KOPT-K1 (cell line): ENCODE results near the gene PSAP.
A peak's percentile ranks its signal among the peaks of the same experiment; 100 is the strongest.

ENCODE experiments used
- H3K27ac ChIP-seq: fragments of 200-600 bp; sonication (generic); 2 replicates; pipeline ENCODE4 v1.5.1; 2016; ENCODE audit warnings: antibody characterized with exemption, mild to moderate bottlenecking, low read depth, low read length; ENCODE audit not compliant: poor library complexity, severe bottlenecking
- H3K36me3 ChIP-seq: fragments of 200-600 bp; sonication (generic); 2 replicates; pipeline ENCODE4 v1.5.1; 2017; ENCODE audit warnings: antibody characterized with exemption, mild to moderate bottlenecking, low read length, moderate library complexity; ENCODE audit not compliant: insufficient read depth
- H3K9me3 ChIP-seq: fragments of 200-600 bp; sonication (generic); 2 replicates; pipeline ENCODE4 v1.5.1; 2017; ENCODE audit warnings: antibody characterized with exemption, low read length, mild to moderate bottlenecking; ENCODE audit not compliant: insufficient read depth, poor library complexity, severe bottlenecking

PSAP gene

DNA sequence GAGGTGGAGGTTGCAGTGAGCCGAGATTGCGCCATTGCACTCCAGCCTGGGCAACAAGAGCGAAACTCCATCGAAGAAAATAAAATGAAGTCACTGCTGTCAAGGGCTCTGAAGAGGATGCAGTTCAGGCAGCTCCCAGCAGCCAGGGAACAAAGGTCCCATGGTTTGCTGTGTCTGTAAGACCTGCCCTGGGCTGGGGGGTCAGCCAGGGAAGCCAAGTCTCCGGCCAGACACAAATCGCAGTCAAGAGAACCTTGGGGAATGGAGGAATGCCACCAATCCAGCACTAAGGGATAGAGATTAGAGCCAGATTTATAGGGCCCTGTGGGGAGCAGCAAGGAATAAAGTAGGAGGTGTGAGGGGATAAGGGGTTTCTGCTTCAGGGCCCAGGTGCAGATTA, 48.8 kb downstream of the PSAP start:
- Histone ChIP-seq H3K27ac (no peak overlapping the region), H3K9me3 (no peaks in the 10 kb centered on the region), H3K36me3 (no peaks in the 10 kb centered on the region)

GRCh38 chr10:71801361-71801760, 49.7 kb downstream of the PSAP start:
- no peaks in the 10 kb centered on the region for H3K36me3 ChIP-seq
- H3K27ac ChIP-seq = no peak overlapping the region
- no peaks in the 10 kb centered on the region for H3K9me3 ChIP-seq

- Histone ChIP-seq H3K9me3 (no peaks in the 10 kb centered on the region), H3K36me3 (no peaks in the 10 kb centered on the region), H3K27ac (peak overlapping the region; percentile 70)
These were observed 51.2 kb downstream of the PSAP start for GRCh38 chr10:71799608-71800453.

GRCh38 chr10:71799112-71799511, 51.9 kb downstream of the PSAP start:
- Histone ChIP-seq H3K36me3 (no peaks in the 10 kb centered on the region), H3K27ac (peak overlapping the region; percentile 70)

GRCh38 chr10:71798308-71798624, 52.8 kb downstream of the PSAP start:
- Histone ChIP-seq H3K9me3 (no peaks in the 10 kb centered on the region), H3K27ac (peak overlapping the region; percentile 70), H3K36me3 (no peaks in the 10 kb centered on the region)

More at GRCh38 chr10:71799112-71799511, 51.9 kb downstream of the PSAP start:
- no peaks in the 10 kb centered on the region for H3K9me3 ChIP-seq

- Histone ChIP-seq H3K9me3 (no peaks in the 10 kb centered on the region), H3K36me3 (no peaks in the 10 kb centered on the region), H3K27ac (peak overlapping the region; percentile 70)
These were observed 53.3 kb downstream of the PSAP start for GRCh38 chr10:71797533-71798307.

DNA sequence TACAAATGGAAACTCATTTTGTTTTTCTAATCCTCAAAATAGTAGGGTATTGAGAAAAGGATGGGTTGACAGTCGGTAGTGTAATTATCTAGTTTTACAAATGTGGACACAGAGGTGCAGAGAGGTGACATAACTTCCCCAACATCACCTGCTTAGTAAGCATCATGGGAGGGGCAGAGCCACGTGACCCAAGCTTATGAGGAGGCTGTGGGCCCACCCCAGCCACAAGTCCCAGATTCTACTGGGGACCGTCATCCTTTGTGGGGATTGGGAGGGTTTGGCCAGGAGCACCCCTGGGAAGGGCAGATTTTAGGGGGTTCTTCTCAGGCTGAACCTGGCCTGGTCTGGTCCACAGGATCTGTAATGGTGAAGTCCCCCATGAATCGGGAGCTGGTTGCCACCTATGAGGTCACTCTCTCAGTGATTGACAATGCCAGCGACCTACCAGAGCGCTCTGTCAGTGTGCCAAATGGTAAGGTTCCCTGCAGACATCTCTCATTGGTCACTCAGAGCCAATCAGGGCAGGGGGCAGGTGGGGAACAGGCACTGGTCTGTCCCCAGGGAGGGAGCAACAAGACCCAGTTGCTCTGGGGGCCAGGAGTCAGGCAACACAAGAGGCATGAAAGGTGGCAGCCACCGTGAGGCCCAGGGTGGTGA, 54.2 kb downstream of the PSAP start:
- peak overlapping the region; percentile 70 for H3K27ac ChIP-seq
- no peaks in the 10 kb centered on the region for H3K9me3 ChIP-seq
- no peaks in the 10 kb centered on the region for H3K36me3 ChIP-seq

GRCh38 chr10:71795248-71795647, 55.8 kb downstream of the PSAP start:
- no peak overlapping the region for H3K27ac ChIP-seq
- H3K9me3 ChIP-seq = no peaks in the 10 kb centered on the region
- no peaks in the 10 kb centered on the region for H3K36me3 ChIP-seq

GRCh38 chr10:71790749-71791440, 60.2 kb downstream of the PSAP start:
- Histone ChIP-seq H3K9me3 (no peaks in the 10 kb centered on the region), H3K36me3 (no peaks in the 10 kb centered on the region), H3K27ac (peak overlapping the region; percentile 50)

- Histone ChIP-seq H3K36me3 (no peaks in the 10 kb centered on the region), H3K9me3 (no peaks in the 10 kb centered on the region), H3K27ac (peak overlapping the region; percentile 50)
These were observed 61.2 kb downstream of the PSAP start for GRCh38 chr10:71789871-71790270.

DNA sequence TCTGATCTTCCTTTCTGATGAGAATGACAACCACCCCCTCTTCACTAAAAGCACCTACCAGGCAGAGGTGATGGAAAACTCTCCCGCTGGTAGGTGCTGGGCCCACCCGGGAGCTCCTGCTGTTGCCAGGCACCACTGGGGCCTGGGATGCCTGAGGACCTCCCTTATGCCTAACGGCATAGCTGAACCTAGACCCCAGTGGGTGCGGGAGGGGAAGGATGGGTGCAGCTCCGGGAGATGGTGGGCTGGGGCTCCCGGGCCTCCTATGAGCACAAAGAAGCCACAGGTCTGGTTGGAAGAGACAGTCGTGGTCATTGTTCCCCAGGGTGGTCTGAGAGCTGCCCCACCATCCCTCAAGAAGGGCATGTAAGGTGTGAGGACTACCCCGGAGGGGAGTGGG, 62.1 kb downstream of the PSAP start:
- H3K27ac ChIP-seq = no peak overlapping the region
- H3K9me3 ChIP-seq = no peaks in the 10 kb centered on the region
- H3K36me3 ChIP-seq = no peaks in the 10 kb centered on the region

DNA sequence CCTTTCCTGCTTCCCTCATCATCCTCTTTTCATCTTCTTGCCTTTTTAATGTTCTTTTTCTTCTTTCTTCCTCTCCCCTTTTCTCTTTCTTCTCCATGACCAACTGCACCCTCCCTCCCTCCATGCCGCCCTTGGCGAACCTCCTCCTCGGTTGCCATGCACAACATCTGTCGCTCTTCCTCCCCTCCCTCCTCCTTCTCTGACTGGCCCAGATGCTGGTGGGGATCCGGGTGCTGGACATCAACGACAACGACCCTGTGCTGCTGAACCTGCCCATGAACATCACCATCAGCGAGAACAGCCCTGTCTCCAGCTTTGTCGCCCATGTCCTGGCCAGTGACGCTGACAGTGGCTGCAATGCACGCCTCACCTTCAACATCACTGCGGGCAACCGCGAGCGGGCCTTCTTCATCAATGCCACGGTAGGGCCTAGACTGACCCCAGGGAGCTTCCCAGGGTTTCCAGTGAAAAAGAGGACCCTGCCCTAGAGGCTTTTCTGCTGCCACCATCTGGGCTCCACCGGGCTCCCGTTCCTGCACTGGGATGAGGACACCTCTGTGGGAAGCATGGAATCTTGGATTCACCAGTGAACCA, 66.3 kb downstream of the PSAP start:
- Histone ChIP-seq H3K9me3 (no peaks in the 10 kb centered on the region), H3K36me3 (no peaks in the 10 kb centered on the region), H3K27ac (no peak overlapping the region)

- Histone ChIP-seq H3K27ac (no peak overlapping the region), H3K36me3 (no peaks in the 10 kb centered on the region), H3K9me3 (no peaks in the 10 kb centered on the region)
These were observed 67.0 kb downstream of the PSAP start for GRCh38 chr10:71783917-71784678.

DNA sequence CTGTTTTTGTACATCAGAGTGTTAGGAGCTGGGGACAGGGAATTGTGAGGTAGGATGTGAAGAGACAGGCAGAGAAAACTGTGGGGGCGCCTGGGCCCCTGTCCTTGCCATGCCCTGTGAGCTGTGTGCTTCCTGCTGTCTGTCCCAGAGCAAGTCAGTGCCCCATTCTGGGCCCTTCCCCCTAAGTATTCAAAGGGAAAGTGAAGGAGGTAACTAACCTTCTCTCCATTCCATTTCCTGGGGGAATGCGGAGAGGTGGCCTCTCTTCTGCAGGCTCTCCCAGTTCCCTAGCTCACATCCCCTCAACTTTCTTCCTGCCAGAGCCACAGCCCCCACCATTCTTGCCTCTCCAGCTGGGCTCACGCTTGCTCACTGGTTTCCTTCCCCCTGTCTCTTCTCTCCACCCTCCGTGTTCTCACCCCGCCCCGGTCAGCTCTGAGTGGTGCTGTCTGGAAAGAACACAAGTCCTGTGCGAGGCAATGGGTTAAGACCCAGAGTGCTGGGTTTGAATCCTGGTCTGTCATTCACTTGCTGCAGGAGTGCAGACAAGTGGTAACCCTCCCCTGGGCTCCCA, 68.0 kb downstream of the PSAP start:
- H3K27ac ChIP-seq = peak overlapping the region; percentile 30
- H3K9me3 ChIP-seq = no peaks in the 10 kb centered on the region
- no peaks in the 10 kb centered on the region for H3K36me3 ChIP-seq
